GM21526 (cell line): ENCODE measurements around the gene JMJD1C.
"Not testable (repeated sequence)": the region's sequence is repeated elsewhere in the genome, so short reads cannot be mapped to it uniquely, and the experiment has no call there.

Source experiments
- ATAC-seq: cut with Tn5 transposase; IDR thresholded peaks from one replicate; pipeline ENCODE4 v1.9.1; 2021; ENCODE audit warnings: moderate library complexity; ENCODE audit not compliant: unreplicated experiment, low FRiP score

The JMJD1C gene

DNA sequence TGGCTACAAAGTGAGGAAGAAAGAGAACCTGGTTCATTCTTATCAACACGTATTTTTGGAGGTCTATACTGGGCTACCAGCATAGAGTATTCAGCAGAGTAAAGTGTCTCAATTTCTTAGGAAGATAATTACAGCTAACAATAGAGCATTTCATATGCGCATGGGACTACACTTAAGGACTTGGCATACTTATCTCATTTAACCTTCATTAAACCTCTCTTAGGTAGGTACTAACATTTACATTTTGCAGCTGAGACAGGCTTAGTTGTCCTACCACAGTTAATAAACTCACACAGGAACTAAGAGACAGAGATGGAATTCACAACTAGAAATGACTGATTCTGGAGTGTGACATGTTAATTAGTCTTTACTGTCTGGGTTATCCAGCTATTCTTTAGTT is 266.1 kb downstream of the JMJD1C start:
- ATAC-seq, result no peak

DNA sequence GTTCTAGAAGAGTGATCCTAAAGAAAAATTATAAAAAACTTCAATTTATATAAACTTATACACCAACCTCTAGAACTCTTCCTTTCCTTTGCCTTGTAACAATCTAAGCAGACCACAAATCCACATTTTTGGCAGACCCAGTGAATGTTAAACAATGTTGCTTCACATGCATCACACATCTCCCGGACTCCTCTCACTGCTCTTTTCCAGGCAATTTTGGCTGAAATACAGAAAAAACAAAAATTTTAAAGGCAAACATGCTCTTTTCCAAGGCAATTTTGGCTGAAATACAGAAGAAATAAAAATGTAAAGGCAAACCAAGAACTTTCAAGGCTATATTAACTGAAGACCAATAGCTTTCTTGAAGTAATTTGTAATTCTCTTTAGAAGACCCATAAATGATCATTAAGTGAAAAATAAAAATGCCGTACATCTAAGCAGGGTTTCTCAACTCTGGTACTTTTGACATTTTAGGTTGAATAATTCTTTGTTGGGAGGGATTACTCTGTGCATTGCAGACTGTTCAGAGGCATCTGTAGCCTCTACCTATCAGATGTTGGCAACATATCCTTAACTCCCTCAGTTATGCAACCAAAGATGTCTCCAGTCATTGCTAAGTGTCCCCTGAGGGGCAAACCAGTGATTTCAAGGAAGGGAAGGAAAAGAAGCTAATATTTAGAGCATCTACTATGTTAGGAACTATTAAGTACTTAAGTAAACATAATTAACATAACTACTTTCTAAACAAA is 268.3 kb downstream of the JMJD1C start:
- no peak for ATAC-seq

DNA sequence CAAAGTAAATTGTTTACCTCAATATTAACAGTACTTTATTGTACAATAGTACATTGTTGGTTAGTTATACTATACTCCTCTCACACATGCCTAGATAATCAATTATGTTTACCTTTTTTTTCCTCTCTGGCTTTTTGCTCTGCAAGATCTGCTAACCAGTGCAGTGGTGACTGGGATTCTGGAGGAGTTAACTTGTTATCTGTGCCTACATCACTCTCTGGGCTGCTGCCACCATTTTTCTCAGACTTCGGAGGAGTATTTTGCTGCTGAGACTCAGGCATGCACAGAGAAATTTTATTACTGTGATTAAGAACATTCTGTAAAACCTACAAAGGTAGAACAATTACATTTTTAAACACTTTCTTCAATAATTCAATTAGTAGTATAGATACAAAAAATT is 273.0 kb downstream of the JMJD1C start:
- no peak for ATAC-seq

DNA sequence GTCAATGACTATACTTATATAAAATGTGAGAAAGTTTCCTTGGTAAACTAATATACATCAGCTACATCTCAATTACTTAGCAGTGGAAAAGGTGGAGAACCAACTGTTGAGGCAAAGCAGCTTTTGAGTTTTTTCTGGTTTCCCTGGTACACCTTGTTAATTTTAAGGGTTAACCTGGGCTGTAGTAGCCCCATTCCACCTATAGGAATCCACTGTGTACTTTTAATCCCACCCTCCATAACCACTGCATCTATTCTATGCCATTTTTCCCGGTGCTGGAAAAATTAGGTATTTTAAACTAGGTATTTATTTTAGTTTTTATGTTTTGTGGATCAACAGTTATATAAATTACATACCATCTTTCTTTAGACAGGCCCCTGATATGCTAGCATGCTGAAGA is 290.2 kb downstream of the JMJD1C start:
- ATAC-seq, result no peak

DNA sequence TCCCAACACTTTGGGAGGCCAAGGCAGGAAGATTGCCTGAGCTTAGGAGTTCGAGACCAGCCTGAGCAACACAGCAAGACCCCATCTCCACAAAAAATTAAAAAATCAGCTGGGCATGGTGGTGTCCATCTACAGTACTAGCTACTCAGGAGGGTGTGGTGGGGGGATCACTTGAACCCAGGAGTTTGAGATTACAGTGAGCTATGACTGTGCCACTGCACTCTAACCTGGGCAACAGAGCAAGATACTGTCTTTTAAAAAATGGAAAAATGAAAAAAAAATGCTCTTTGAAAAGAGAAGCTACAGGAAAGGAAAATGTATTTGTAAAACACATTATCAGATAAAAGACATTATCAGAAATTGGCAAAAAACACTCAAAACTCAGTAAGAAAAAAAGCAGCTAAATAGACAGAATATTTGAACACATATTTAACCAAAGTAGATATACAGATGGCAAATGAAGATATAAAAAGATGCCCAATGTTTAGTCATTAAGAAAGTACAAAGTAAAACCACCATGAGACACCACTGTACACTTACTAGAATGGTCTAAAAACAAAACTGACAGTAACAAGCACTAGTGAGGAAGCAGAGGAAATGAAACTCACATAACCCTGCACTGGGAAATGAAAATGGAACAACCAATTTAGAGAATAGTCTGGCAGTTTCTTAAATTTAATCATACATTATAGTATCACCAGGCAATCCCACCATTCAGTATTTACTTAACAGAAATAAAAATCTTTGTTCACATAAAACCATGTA is 292.1 kb downstream of the JMJD1C start:
- ATAC-seq, result peak; percentile 99

DNA sequence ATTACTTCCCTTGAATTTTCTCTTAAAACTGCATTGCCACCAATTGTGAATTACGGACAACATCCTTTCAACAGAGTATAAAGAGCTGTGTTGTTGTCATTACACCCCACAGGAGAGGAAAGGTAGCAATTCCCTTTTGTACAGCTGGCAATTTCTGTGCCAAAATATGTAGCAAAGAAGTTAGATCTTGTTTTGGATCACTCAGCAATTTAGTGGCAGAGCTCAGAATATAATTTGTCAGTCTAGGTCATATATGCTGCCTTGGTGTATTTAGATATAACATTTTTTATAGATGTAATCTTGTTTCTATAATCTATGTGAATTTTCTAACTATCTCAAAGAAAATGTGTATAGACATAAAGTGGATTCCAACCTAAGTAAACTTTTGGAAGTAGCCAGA is 293.9 kb downstream of the JMJD1C start:
- ATAC-seq, result no peak

DNA sequence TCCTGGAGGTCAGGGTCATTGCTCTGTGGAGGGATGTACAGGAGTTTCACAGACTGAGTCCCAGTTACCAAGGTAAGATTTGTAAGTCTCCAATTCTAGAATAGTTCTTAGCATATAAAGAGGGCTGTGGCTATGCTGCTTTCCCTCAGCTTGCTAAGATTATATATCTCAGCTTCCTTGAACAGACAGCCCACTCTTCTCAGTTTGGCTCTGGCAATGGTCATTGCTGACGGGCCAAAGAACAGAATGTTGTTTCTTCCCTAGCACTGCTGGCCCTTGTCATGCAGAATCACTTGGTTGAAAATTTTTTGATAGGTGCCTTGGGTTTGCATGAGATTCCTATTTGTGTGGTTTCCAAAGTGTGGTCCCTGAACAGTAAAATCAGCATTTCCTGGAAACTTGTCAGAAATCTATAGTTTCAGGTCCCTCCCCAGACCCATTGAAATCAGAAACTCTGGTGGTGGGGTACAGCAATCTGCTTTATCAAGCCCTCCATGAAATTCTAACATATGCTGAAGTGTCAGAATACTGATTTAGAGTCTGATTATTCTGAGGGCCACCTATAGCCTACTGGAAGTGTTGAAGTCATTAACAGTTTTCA is 294.4 kb downstream of the JMJD1C start:
- ATAC-seq, result no peak

DNA sequence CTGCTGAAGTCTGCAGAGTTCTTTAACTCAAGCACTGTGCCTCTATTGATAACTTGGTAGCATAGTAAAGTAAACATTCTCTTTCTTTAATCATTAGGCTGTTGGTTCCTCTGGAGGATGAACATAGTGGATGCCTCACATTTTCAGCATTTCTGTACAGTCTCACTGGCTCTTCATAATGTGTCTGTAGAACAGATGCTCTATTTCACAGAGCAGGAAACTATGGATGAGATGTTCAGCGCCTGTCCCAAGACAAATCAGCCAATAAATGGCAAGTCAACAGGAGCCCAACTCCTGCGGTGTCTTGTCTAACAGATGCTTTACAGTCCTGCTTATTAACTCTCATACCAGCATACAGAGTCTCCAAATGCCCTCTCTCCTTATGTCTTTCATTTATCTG is 296.2 kb downstream of the JMJD1C start:
- no peak for ATAC-seq

DNA sequence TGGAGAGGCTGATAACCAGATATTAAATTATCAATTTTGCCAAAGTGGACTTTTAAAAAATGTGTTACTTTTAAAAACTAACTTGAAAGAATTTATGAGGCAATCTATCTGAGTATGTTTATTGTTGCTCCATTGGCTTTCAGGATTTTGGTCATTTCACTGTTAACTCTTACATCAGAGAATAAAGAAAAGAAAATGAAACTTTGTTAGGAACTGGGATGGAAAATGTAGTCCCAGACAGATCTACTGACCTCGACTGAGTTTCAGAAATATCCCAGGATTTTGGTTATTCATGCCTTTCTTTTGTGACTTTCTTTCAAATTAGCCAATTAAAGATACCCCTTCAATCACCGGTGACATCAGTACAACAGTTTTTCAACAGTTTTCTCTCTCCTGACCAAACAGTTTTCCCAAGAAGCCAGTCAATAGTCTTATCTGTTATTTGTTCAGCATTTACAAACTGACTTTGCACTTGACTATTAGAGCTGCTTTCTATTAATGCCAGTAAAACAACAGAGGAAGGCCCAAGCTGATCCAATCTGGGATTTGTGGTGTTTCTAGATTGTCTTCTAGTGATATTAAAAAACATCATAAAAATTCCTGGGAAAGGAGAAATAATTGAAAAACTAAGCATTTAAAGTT is 296.8 kb downstream of the JMJD1C start:
- ATAC-seq, result no peak

DNA sequence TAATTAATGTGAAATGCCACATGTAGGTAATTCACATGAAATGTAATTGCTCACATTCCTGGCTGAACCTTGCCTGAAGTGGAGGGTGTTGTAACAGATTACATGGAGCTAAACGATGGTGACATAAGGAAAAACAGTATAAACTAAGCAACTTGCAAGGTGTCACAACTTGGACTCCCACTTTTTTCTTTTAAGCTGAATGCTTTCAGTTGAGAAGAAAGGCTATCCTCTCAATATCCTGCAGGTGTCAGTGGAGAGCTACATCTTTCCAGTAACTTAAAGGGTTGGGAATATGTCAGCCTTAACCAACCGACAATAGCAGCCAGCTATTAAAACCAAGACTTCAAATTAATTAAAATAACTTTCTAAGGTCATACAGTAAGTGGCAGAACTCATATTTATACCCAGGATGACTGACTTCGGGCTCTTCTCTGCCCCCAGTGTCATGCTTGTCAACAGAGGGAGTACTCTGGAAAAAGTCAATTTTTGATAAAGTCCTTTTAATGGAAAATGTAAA is 299.0 kb downstream of the JMJD1C start:
- peak; percentile 44 for ATAC-seq

DNA sequence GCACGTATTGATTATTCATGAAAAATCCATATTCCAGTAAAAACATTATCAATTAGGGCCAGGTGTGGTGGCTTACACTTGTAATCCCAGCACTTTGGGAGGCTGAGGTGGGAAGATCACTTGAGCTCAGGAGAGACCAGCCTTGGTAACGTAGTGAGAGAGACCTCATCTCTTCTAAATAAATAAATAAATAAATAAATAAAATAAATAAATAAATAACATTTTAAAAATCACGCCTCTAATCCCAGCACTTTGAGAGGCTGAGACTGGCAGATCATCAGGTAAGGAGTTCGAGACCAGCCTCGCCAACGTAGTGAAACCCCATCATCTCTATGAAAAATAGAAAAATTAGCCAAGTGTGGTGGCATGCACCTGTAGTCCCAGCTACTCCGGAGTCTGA is 300.5 kb downstream of the JMJD1C start:
- ATAC-seq, result no peak

DNA sequence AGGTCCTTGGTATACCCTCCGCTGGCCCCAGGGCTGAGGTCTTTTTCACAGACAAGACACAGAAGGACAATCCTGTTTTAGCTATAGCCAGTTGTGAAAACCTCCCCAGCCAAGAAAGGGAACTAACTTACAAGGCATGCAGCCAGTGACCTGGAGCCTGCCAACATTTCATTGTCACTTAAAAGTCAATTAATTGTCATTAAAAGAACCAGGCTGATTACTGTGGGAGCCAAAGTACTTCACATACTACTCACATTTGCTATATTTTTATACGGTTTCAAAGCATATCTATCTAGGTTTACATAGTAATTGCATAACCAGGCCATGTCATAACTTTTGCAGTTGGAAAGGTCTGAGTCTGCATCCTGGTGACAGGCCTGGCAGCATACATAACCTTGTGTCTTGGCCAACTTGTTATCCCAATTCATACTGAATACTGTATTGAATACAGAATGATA is 301.6 kb downstream of the JMJD1C start:
- ATAC-seq, result no peak

DNA sequence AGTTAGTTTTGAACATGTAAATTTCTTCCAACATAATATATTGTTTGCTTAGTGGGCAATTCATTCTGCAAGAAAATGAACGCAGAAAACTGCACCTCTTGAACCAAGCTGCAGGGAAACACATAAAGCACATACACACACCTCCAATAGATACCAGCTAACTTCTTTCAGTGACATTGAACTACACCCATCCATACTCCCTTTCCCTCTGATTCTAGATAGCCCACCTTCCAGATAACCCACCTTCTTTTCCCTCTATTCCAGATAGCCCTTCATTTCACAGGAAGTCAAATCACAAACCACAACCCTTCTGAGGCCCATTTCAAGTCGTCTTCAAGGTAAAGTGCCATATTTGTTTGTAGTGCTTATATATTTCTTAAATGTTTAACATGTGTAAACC is 304.2 kb downstream of the JMJD1C start:
- ATAC-seq, result no peak

DNA sequence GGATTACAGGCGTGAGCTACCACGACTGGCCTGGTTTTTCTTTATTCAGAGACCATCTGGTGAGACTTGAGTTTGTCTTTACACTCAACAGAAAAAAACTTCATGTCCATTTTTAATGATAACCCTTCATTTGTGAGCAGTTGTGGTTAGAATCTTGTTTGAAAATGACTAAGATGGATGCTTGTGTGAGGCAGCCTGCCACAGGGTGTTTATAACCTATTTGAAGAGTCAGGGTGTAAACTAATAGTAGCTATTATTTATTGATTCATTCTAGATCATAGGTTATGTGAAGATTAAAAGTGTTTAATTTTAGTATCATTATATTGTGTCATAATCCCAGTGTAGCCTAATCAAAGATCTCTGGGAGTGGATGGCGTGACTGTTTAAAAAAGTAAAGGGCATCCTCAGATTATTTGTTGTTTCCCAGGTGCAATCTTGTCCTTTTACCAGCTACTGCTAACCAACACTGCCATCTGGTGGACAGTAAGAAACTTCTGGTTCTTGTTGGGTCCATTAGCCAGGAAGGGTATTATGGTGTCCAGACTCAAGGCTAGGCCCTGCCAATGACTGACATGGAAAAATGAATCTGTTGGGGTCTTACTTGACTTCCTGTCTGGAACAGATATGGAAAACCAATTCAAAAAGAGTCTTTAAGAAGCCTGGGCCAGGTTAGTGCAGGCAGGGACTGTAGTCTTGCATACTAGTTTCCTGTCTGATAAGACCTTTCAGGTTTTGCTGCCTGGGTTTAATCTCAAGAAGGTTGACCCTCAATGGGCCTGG is 307.7 kb downstream of the JMJD1C start:
- ATAC-seq, result peak; percentile 60

DNA sequence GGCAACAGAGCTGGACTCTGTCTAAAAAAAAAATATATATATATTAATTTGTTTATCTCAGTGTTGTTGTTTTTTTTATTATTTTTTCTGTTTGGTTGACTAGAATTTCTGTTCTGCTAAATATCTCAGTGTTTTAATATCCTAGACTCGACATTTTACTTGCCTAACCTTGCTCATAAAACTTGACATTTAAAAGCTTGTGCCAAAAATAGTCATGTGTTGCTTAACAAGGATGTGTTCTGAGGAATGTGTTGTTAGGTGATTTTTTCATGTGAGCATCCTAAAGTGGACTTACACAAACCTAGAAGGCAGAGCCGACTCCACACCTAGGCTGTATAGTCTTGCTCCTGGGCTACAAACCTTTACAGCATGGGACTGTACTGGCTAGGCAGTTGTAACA is 309.5 kb downstream of the JMJD1C start:
- no peak for ATAC-seq

DNA sequence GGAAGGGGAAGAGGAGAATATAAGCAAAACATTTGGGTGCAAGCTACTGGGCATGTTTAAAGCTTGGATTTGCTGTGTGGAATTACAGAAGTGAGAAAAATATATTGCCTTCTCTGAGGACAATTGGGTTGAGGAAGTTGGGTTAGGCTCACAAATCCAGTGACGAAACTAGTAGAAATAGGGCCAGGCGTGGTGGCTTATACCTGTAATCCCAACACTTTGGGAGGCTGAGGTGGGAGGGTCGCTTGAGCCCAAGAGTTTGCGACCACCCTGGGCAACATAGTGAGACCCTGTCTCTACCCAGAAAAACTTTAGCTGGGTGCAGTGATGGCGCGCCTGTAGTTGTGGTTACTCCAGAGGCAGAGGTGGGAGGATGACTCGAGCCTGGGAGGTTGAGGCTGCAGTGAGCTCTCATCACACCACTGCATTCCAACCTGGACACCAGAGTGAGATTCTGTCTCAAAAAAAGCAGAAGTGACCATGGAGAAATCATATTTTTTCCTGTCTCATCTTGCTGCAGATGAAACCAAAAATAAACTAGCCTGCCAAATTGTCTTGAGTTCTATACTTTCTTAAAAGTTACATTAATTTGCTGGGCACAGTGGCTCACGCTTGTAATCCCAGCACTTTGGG is 310.3 kb downstream of the JMJD1C start:
- ATAC-seq, result no peak

DNA sequence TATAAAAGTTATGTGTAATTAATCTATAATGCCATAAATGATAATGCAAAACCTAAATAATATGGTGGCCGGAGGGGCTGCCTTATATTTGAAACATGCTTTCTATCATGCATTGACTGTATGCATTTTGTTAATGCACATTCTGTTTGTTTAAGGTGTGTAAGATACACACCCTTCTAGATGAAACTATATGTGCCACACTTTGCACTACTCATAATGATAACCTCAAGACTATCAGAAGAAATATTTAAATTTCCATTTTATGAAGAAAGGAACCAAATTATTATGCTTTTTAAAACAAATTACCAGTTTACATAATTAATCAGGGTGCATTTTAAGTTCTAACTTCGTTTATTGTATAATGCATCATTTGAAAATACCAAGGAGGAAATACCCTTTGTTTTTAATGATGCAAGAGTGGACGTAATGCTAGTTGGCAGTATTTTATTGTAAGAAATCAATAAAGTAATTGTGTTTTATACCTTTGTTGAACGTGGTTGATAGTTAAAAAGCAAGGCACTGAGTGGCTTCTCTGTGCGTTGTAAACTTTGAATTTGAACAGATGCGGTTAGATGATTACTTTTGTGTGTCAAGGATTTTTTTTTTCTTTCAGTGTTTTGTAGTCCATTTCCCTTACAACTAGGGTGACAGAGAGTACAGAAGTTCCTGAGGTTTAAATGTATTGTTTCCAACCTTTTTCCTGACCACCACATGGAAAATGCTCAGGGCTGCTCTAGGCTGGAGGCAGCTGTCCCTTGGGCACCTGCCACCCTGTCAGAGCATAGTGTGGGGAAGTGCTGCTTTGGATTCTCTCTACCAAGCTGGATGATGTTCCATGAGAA is 311.0 kb downstream of the JMJD1C start:
- no peak for ATAC-seq

DNA sequence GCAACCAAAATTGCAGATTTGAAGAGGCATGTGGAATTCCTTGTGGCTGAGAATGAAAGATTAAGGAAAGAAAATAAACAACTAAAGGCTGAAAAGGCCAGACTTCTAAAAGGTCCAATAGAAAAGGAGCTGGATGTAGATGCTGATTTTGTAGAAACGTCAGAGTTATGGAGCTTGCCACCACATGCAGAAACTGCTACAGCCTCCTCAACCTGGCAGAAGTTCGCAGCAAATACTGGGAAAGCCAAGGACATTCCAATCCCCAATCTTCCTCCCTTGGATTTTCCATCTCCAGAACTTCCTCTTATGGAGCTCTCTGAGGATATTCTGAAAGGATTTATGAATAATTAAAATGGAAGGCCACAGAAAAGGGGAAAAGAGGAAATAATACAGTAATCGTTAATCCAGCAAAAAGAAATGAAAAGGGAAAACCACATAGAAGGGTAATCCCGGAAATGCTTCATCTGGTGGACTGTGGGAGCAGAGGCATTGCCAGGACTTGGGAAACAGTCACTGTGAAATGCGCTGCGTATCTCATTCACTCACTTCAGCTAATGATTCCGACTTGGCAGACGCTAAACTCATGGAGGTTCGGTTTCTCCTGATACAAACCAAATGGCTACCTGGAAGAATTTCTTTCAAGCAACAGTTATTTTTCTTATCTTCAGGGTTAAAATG is 311.8 kb downstream of the JMJD1C start:
- not testable (repeated sequence) for ATAC-seq
